ENCODE results near the gene OTULIN.

OTULIN gene

DNA sequence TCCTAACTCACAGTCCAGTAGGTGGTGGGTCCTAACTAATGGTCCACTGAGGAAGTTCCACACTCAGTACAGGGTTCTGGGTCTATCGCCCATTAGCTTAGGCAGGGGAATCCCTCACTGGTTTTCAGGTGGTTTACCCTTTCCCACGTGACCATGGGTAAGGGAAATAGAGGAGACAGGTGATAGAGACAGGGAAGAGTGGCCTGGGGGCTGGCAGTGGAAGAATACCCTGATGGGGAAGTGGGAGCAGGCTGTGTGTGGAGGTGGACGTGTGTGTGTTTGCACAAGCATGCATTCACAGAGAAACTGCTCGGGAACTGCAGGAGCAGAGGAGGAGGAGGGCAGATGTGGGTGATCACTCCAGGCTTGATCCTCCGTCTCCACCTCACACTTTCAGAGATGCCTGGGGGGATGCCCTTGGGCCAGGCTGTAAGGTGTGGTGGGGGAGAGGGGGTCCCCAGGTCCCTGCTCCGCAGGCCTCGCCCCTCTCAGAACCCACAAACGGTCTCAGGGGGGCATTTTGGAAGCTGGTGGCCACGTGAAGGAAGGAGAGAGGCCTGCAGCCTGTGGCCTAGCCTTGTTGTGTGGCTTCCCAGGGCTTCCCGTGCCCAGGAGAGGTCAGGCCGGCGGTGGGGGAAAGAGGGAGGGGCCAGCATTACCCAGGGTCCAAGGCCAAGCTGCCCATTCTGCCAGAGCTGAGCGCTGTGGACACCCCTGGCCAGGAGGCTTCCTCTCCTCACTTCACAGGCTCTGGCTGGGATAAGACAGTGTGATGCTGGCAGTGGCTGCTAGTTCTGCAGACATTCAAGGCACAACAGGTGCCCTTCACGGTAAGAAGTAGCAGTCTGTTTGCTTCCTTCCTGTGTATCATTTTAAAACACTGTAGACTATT is 80.0 kb downstream of the OTULIN start:
- no peak for DNase-seq

- no peak for DNase-seq
Observed at GRCh38 chr5:14745188-14745563, 80.7 kb downstream of the OTULIN start.

DNA sequence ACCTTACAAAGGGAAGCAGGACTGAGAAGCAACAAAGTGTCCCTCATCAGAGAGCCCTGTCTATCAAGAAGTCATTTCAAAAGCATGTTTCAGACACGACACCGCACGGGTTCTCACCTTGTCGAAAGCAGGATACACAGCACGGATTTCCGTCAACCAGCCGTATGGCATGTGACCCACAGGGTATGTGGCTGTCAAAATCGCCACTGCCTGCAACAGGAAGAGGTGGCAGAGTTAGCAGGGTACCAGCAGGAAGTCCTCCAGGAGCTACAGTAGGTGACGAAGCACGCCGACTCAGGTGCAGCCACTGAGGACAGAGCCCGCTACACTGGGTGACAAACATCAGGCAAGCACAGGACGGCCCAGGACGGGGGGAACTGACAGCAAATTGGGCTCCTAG is 81.2 kb downstream of the OTULIN start:
- no peak for DNase-seq

DNA sequence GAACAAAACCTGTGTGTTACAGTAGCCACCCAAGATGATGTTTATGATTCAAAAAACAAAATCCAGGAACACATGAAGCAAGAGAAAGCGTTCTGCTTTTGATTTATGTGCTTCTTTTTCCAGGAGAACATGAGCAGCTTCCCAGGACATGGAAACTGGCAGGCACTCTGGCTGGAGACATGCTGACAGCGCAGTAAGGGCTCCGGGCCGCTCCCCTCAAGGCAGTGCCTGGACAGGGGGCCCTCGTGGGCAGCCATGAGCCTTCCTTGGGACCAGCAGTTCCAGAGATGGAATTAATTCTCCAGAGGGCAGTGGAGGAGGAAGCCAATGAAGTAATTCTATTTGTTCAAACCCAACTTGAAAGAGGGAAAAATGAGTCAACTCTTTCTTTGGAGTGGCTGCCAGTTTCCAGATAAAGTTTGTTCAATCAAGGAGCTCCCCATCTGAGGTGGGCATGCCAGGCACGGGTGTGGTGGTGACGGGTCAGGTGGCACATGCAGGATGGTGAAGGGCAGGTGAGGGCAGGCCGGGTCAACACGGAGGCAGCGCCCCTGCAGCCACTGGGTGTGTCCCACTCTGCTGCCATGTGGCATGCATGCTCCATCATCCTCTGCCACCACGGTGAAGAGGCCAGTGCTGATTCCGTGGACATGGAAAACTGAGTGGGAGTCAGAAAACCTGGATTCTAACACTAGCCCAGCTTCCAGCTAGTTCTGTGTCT is 83.8 kb downstream of the OTULIN start:
- DNase-seq, result no peak
